Upper lobe of left lung (tissue), 4 donors: ENCODE results near the gene C1QBP.
A peak's percentile ranks its signal among the peaks of the same experiment; 100 is the strongest.

Experiments used
- CTCF ChIP-seq, 6 experiments: fragments of 450-650 bp in 4 of 6; fragments of 200-600 bp in 2 of 6; sonication (generic) in 2 of 6; IDR thresholded peaks; one replicate each; pipeline ENCODE4 v1.5.1; 2016 to 2019; ENCODE audit warnings: antibody characterized with exemption in 6 of 6
- EP300 ChIP-seq, 4 donors: sonication (generic); formaldehyde crosslinking; IDR thresholded peaks; one replicate each; pipeline ENCODE4 v1.5.1; 2017; ENCODE audit warnings: antibody characterized with exemption in 4 of 4, control low read depth in 2 of 4
- POLR2AphosphoS5 ChIP-seq, 2 donors: sonication (generic); formaldehyde crosslinking; IDR thresholded peaks; one replicate each; pipeline ENCODE4 v1.5.1; 2017; ENCODE audit warnings: antibody characterized with exemption in 2 of 2

GRCh38 chr17:5419356-5419958 lies 19.5 kb downstream of the C1QBP start, which contains the start of gene NUP88:
- TF ChIP-seq EP300 (IDR thresholded peaks at IDR 0.05) (no peak), CTCF (IDR thresholded peaks at IDR 0.05) (no peak), POLR2AphosphoS5 (IDR thresholded peaks at IDR 0.05) (peak; percentile 90 to 94)
